ENCODE measurements around the gene LRRC4.

The LRRC4 gene

DNA sequence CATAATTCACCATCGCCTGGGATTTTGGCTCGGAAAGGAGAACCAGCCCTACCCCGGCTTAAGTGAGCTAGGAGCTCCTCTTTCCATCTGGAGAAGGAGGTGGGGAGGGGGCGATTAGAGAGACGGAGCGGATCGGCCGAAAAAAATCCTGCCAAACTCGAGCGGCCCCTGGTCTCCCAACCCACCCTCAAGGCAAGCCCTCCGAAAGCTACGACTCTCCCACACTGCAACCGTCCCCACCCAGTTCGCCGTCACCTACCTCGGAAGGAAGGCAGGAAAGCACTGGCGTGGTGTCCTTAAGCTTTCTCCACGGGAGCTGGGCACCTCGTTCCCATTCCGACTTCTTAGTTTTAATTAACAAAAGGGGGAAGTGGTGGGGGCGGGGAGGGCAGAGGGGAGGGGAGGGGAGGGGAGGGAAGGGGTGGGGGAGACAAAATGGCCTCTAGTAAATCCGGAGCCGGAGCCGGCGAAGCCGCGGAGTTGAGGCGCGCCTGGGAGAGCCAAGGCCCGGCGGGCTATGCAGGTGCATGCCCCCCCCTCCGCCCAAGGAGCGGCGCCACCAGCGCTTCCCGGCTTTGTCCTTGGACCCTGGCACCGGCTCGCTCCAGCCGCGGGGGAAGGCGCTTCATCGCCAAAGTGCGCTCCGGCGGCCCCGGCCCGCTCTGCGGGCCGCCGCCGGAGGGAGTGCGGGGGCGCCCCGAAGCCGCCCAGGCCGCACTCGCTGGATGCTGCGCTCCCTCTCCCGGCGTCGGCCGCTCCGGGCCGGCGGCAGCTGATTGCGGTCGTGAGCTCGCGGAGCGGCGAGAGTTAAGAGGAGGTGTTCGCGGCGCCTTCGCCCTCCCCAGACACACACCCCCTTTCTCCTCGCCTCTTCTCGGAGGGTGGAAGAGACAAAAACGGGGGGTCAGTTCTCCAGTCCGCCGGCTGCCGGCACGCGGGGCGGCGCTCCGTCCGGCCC is at the start of gene LRRC4:
TSS of gene LRRC4 (minus strand) at position 784 of the 958 bp plus-strand sequence. CDS start 797 bp downstream, outside the sequence.
- in situ Hi-C loops (cut with MboI; ENCODE audit: low sequenced_read_pairs) = no loop called here

GRCh38 chr7:128080169-128080568 is 48.9 kb upstream of the LRRC4 start:
- in situ Hi-C loops (cut with MboI; ENCODE audit: low sequenced_read_pairs) = no loop called here

- in situ Hi-C loops (cut with MboI; ENCODE audit: low sequenced_read_pairs) = no loop called here
Measured at GRCh38 chr7:128078309-128078708, 47.1 kb upstream of the LRRC4 start.

- in situ Hi-C loops (cut with MboI; ENCODE audit: low sequenced_read_pairs) = no loop called here
Measured at GRCh38 chr7:128076796-128077271, 45.6 kb upstream of the LRRC4 start.

GRCh38 chr7:128076196-128076795 is 45.1 kb upstream of the LRRC4 start:
- in situ Hi-C loops (cut with MboI; ENCODE audit: low sequenced_read_pairs) = no loop called here

- in situ Hi-C loops (cut with MboI; ENCODE audit: low sequenced_read_pairs) = no loop called here
Measured at GRCh38 chr7:128075242-128076095, 44.2 kb upstream of the LRRC4 start.

- in situ Hi-C loops (cut with MboI; ENCODE audit: low sequenced_read_pairs) = no loop called here
Measured at GRCh38 chr7:128074736-128075135, 43.5 kb upstream of the LRRC4 start.

GRCh38 chr7:128074336-128074735 is 43.1 kb upstream of the LRRC4 start:
- in situ Hi-C loops (cut with MboI; ENCODE audit: low sequenced_read_pairs) = no loop called here

DNA sequence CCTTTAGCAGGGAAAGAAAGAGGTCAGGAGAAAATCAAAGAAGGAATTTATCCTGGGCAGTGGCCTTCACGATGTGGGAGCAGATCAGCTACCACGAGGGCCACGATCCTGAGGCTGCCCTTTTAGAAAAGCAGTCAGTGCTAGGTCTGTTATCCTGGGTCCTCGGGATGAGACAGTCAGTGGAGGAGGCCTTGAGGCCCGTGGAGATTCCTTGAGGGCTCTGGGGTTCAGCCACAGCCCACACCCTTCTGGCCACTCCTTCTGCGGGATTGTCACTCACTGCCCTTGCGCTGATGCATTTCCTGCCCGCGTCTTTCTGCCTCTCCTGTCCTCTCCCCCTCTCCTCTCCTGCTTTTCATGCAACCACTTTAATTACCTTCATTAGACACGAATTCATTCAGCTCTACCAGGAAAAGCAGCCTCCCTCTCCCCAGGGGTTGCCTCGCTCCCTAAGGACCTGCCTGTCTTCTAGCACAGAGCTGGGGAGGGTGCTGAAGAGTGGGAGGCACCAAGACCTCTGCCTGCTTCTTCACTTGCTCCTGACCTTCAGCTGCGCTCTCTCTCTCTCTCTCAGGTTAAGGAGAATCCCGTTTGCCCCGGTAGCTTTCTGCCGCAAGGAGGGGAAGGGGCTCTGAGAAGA is 42.6 kb upstream of the LRRC4 start:
- in situ Hi-C loops (cut with MboI; ENCODE audit: low sequenced_read_pairs) = no loop called here

- in situ Hi-C loops (cut with MboI; ENCODE audit: low sequenced_read_pairs) = no loop called here
Measured at GRCh38 chr7:128071801-128072200, 40.6 kb upstream of the LRRC4 start.

- in situ Hi-C loops (cut with MboI; ENCODE audit: low sequenced_read_pairs) = no loop called here
Measured at GRCh38 chr7:128071376-128071775, 40.1 kb upstream of the LRRC4 start.

GRCh38 chr7:128069373-128070364 is 38.4 kb upstream of the LRRC4 start:
- in situ Hi-C loops (cut with MboI; ENCODE audit: low sequenced_read_pairs) = no loop called here

DNA sequence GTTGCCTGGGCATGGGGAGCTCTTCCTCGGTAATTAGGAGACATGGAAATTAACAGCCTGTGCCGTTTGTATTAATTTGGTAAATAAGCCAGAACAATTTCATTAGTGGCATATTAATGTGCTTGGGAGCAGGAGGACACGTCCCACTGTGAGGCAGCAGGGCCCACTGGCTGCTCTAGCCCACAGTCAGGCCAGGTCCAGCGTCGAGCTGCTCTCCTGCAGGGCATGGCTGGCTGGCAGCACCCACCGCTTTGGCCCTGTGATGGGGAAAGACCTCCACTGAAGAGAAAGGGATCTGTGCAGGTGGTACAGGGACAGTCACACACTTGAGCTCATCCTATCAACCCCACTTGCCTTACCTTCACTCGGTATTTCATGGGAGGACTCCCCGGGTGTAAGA is 37.5 kb upstream of the LRRC4 start:
- in situ Hi-C loops (cut with MboI; ENCODE audit: low sequenced_read_pairs) = no loop called here

DNA sequence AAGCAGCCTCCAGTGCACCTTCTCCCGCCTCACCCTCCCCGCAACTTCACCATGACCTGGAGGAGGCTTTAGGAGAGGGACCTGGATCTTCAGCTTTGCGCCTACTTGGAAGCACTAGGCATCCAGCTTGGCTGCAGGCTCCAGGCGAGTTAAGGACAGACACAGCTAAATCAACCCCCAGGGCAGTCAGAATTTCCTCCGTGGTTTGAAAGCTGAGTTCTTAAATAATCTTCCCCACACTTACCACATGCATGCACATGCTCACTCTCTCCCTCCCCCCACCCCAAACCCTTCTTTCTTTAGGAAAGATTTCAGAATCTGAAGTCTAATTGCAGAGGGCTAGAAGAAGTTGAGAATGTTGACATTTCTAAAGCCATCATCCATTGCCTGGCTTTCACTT is 36.7 kb upstream of the LRRC4 start:
- in situ Hi-C loops (cut with MboI; ENCODE audit: low sequenced_read_pairs) = no loop called here

- in situ Hi-C loops (cut with MboI; ENCODE audit: low sequenced_read_pairs) = no loop called here
Measured at GRCh38 chr7:128066858-128067257, 35.6 kb upstream of the LRRC4 start.

DNA sequence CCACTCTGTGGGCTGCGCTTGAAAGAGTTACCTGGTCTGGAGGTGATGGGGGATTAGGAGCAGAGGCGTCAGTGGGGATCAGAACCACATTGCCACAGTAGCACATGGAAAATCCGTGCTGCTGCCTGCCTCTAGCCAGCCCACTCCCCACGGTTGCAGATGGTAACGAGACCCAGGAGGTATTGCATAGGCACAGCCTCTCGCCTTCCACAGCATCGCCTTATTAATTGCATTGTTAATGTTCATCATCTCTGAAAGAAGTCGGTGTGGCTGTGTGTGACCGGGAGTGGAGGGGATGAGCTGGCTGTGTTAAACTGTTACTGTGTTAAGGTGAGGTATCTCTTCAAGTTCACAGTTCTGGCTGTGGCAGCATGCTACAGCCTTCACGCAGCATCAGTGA is 35.2 kb upstream of the LRRC4 start:
- in situ Hi-C loops (cut with MboI; ENCODE audit: low sequenced_read_pairs) = no loop called here

DNA sequence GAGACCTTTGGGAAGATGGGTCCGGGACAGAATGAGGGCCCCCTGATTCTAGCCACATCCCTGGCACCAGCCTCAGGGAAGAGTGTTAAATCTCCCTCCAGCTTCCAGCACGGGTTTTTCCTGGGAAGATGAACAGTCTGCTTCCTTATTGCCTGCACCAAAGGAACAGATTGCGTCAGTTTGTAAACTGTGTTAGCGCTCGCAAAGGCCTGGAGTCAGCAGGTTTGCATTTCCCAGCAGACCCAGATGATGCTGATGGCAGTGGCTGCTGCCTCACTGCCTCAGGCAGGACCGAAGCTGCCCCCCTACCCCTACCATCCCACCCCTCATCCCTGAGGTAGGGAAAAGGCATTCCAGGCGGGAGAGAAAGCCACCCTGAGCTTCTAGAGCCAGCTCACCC is 34.6 kb upstream of the LRRC4 start:
- in situ Hi-C loops (cut with MboI; ENCODE audit: low sequenced_read_pairs) = no loop called here

- in situ Hi-C loops (cut with MboI; ENCODE audit: low sequenced_read_pairs) = no loop called here
Measured at GRCh38 chr7:128063088-128063487, 31.9 kb upstream of the LRRC4 start.

DNA sequence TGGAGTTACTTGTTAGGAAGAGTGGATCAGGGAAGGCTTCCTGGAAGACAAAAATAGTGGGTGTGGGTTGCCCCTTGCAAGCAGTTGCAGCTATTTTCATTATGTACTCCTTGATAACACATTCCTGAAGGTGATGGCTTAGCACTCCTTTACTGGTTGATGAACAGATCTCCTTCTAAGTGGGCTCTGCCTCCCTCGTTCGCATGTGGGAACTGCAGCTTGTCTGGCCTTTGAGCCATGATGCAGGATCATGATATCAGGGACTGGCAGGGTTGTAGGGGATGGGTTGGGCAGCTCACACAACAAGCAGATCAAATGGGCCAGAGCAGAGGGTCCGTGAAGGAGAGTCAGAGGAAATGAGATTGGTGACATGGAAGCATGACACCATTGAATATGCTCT is 28.8 kb upstream of the LRRC4 start:
- in situ Hi-C loops (cut with MboI; ENCODE audit: low sequenced_read_pairs) = no loop called here

Data from HL-60/S4 (cell line).